K562 (cell line): ENCODE measurements around the gene TRPC4AP. TPM values are rescaled to one million over a fixed set of nuclear protein-coding genes. Genes with fewer than 3 reads are reported as not detected.
A peak's percentile ranks its signal among the peaks of the same experiment; 100 is the strongest.

Experiments used
- ATAC-seq: fragments of 200-7000 bp; cut with Tn5 transposase; 3 replicates; pipeline ENCODE4 v1.9.1; 2020; ENCODE audit warnings: moderate library complexity
- BruUV-seq: library from RNA; stranded (reverse); fragments of 400-500 nt; replicated peaks from 2 replicates; lab custom pipeline; 2021; lab: Mats Ljungman, UMichigan
- CTCF ChIA-PET: fragments of 300-600 bp; formaldehyde crosslinking; extraction: SDS; loops from one replicate; lab custom pipeline; 2021; ENCODE audit warnings: low intra/inter-chr PET ratio; lab: Yijun Ruan, JAX
- POLR2A ChIA-PET: fragments of 300-600, 350-650 bp; sonication (Branson Sonifier 250); formaldehyde crosslinking; extraction: SDS; loops from one replicate; lab custom pipeline; 2021; ENCODE audit warnings: antibody characterized with exemption, inconsistent platforms; lab: Yijun Ruan, JAX
- DNase-seq, 4 experiments: peaks; one replicate each; pipeline versions ENCODE4 v3.0.0 to v3.0.0-alpha.2; 2011 to 2018; ENCODE audit warnings: low spot score in 3 of 4, mixed read lengths in 3 of 4; ENCODE audit errors: extremely low read depth in 1 of 4
- FAIRE-seq: peaks from 2 replicates; lab custom pipeline; 2011; peaks lifted over from hg19 to GRCh38; lab: Jason Lieb, UNC
- H2AFZ ChIP-seq: 2 replicates; pipeline ENCODE4 v1.6.0; 2011; ENCODE audit warnings: low read depth, low read length, control low read depth, inconsistent platforms
- H3K27ac ChIP-seq: fragments of 200-600 bp; 3 replicates; pipeline ENCODE4 v1.8.0; 2011; ENCODE audit warnings: low read depth, mild to moderate bottlenecking, control low read depth, inconsistent platforms, low read length, moderate library complexity, mixed read lengths; ENCODE audit errors: extremely low read depth
- H3K27me3 ChIP-seq, 2 experiments: fragments of 300-600 bp in 1 of 2; 2 replicates in 1 of 2; 3 replicates in 1 of 2; pipeline versions ENCODE4 v1.6.0 to v1.8.0; 2011; ENCODE audit warnings: inconsistent platforms in 2 of 2, low read length in 2 of 2, mild to moderate bottlenecking in 1 of 2, mixed read lengths in 1 of 2, moderate library complexity in 1 of 2; ENCODE audit not compliant: control insufficient read depth in 2 of 2, insufficient read depth in 2 of 2
- H3K36me3 ChIP-seq: fragments of 300-600 bp; 3 replicates; pipeline ENCODE4 v1.8.0; 2011; ENCODE audit warnings: mild to moderate bottlenecking, low read length, inconsistent platforms; ENCODE audit not compliant: control insufficient read depth, insufficient read depth
- H3K4me1 ChIP-seq, 2 experiments: fragments of 200-600 bp in 1 of 2; replicated peaks in 1 of 2; 2 replicates in 1 of 2; 3 replicates in 1 of 2; pipeline versions ENCODE4 v1.5.1 to v1.8.0; 2011; ENCODE audit warnings: inconsistent platforms in 2 of 2, low read length in 2 of 2, mild to moderate bottlenecking in 1 of 2, mixed read lengths in 1 of 2, moderate library complexity in 1 of 2; ENCODE audit not compliant: control insufficient read depth in 2 of 2, insufficient read depth in 2 of 2
- H3K4me2 ChIP-seq: 2 replicates; pipeline ENCODE4 v1.6.1; 2011; ENCODE audit warnings: low read length, control low read depth, inconsistent platforms, mixed read lengths; ENCODE audit not compliant: insufficient read depth
- H3K4me3 ChIP-seq: fragments of 200-600 bp; sonication (generic), shearing (Covaris generic); 2 replicates; pipeline ENCODE4 v1.5.1; 2016; ENCODE audit warnings: control low read depth, inconsistent platforms
- H3K79me2 ChIP-seq: fragments of 200-600 bp; 3 replicates; pipeline ENCODE4 v1.8.0; 2011; ENCODE audit warnings: low read length, inconsistent platforms; ENCODE audit not compliant: control insufficient read depth, insufficient read depth
- H3K9ac ChIP-seq, 2 experiments: 2 replicates each; pipeline versions ENCODE4 v1.6.0 to v1.6.1; 2011; ENCODE audit warnings: low read depth in 2 of 2, low read length in 2 of 2, control low read depth in 1 of 2, inconsistent platforms in 1 of 2, mild to moderate bottlenecking in 1 of 2, mixed read lengths in 1 of 2; ENCODE audit not compliant: insufficient read depth in 1 of 2
- H3K9me1 ChIP-seq: one replicate; pipeline ENCODE4 v1.6.0; 2011; ENCODE audit warnings: inconsistent platforms, mild to moderate bottlenecking, low read length, moderate library complexity; ENCODE audit not compliant: control insufficient read depth, insufficient read depth
- H3K9me3 ChIP-seq: replicated peaks from 2 replicates; pipeline ENCODE4 v1.5.1; 2011; ENCODE audit warnings: low read depth, low read length, inconsistent platforms; ENCODE audit not compliant: control insufficient read depth, insufficient read depth
- H4K20me1 ChIP-seq: replicated peaks from 2 replicates; pipeline ENCODE4 v1.6.1; 2011; ENCODE audit warnings: low read length, inconsistent platforms, mixed read lengths; ENCODE audit not compliant: control insufficient read depth, insufficient read depth
- ARID3A ChIP-seq: IDR thresholded peaks from 2 replicates; pipeline ENCODE4 v1.6.1; 2012; ENCODE audit warnings: low read depth, low read length, improper control_type of control experiment, borderline replicate concordance
- BRCA1 ChIP-seq, 2 experiments: fragments of 450-650 bp in 1 of 2; sonication (generic) in 1 of 2; formaldehyde crosslinking in 1 of 2; IDR thresholded peaks; 2 replicates each; pipeline versions ENCODE4 v1.5.0 to v1.6.1; 2017 to 2020; ENCODE audit warnings: mild to moderate bottlenecking in 1 of 2, missing genetic modification reagents in 1 of 2
- CUX1 ChIP-seq: fragments of 200-800 bp; sonication (Bioruptor generic); IDR thresholded peaks from 2 replicates; pipeline ENCODE4 v1.6.1; 2016; ENCODE audit warnings: missing genetic modification characterization, missing compliant biosample characterization
- POLR2G ChIP-seq: fragments of 200-400 bp; formaldehyde crosslinking; IDR thresholded peaks from 2 replicates; pipeline ENCODE4 v1.6.1; 2017; ENCODE audit warnings: low read depth, mild to moderate bottlenecking, antibody characterized with exemption, low read length, moderate library complexity
- SLC30A9 ChIP-seq: fragments of 250-450 bp; sonication (Bioruptor Pico); IDR thresholded peaks from 2 replicates; pipeline ENCODE4 v1.8.0; 2022; ENCODE audit warnings: mild to moderate bottlenecking, moderate library complexity
- ZNF274 ChIP-seq: IDR thresholded peaks from 2 replicates; pipeline ENCODE4 v1.6.1; 2011; ENCODE audit warnings: low read depth, mild to moderate bottlenecking, low read length, moderate library complexity, borderline replicate concordance
- WGBS: fragments of 100-300 bp; shearing (Covaris generic); methylation state at CpG from one replicate; pipeline ENCODE4 v1.1.6; 2016; ENCODE audit warnings: low coverage, mixed read lengths; ENCODE audit not compliant: insufficient coverage; ENCODE audit errors: missing lambda C conversion rate; 5-methylcytosine and 5-hydroxymethylcytosine counted together
- in situ Hi-C: fragments of 300-500 bp; cut with MboI; formaldehyde crosslinking; loops from 4 replicates; pipeline ENCODE4 v1.15.0; 2018; ENCODE audit warnings: inconsistent platforms, mixed read lengths
- intact Hi-C: fragments of 100-400 bp; cut with micrococcal nuclease; formaldehyde crosslinking; loops from 2 replicates; pipeline ENCODE4 v1.14.2; 2022
- polyA plus RNA-seq, 8 experiments: library from polyadenylated mRNA; depleted of rRNA in 4 of 8; stranded (reverse) in 5 of 8; unstranded in 3 of 8; fragments of >200 nt; fragmentation: Nextera tagmentation in 2 of 8; fragmentation: Illumina TruSeq in 1 of 8; extraction: Ambion mirVana in 2 of 8; extraction: Trizol in 1 of 8; gene quantifications; 2 replicates each; pipeline versions ENCODE4 v1.2.1 to v1.2.3, GENCODE V29; 2011 to 2014; ENCODE audit warnings: inconsistent platforms in 1 of 8, missing spikeins in 1 of 8
- total RNA-seq, 7 experiments: library from RNA; depleted of rRNA in 6 of 7; stranded (reverse); fragments of >200 nt in 6 of 7; fragmentation: Illumina TruSeq in 2 of 7; extraction: Trizol in 2 of 7; gene quantifications; 2 replicates each; pipeline versions ENCODE4 v1.2.1 to v1.2.3, GENCODE V29; 2011 to 2021; ENCODE audit warnings: low replicate concordance in 1 of 7

Gene TRPC4AP
- total and polyA plus RNA-seq, 9 of the 15 experiments (the other 6 are each of a cell fraction or from before 2014, with no cell fraction given): 2.3 to 70.3 (median 33.3) TPM

GRCh38 chr20:34989670-34990069 is 102.9 kb downstream of the TRPC4AP start:
- no peak for FAIRE-seq
- 75% methylated on average over 14 of the region's 14 CpGs for WGBS
- CTCF ChIA-PET: interaction anchor here (1.1 kb wide), 1 partner anchor 116 kb away, joined by 3 read pairs; no protein-coding TSS in a partner anchor
- no peaks in the 10 kb centered on the region for H3K79me2 ChIP-seq
- H3K27me3 ChIP-seq: no peaks in the 10 kb centered on the region
- peaks cover 4% of the 10 kb centered on the region; the same call in 1 of the 2 replicates for H4K20me1 ChIP-seq
- H3K9me3 ChIP-seq: no peaks in the 10 kb centered on the region
- H3K36me3 ChIP-seq: peaks cover 4% of the 10 kb centered on the region; the same call in 2 of the 3 replicates
- no peaks in the 10 kb centered on the region for H3K9me1 ChIP-seq
- POLR2A ChIA-PET: interaction anchor here (1.4 to 3.6 kb wide), 2 partner anchors 8 to 11 kb away, joined by 3 to 17 read pairs; no protein-coding TSS in a partner anchor
- TF ChIP-seq POLR2G (peak; percentile 66), CUX1 (CRISPR knock-in tag) (no peak), SLC30A9 (CRISPR knock-in tag) (no peak), ARID3A (no peak), BRCA1 (IDR thresholded peaks at IDR 0.05) (no peak), BRCA1 (CRISPR knock-in tag; IDR thresholded peaks at IDR 0.05) (no peak), ZNF274 (no peak)
- DNase-seq: no peak
- intact Hi-C loops (no loop called here), in situ Hi-C loops (no loop called here)
- H2AFZ ChIP-seq: no peak overlapping the region
- no TSS peak for BruUV-seq
- no peak overlapping the region for H3K27ac ChIP-seq
- no peak for ATAC-seq
- H3K4me3 ChIP-seq: no peak overlapping the region
- H3K4me2 ChIP-seq: no peak overlapping the region
- H3K9ac ChIP-seq: 0 out of 4 replicates have a peak overlapping the region, but pooled peaks of 1 of the 2 experiments have one; percentile 26
- peaks cover 0 to 37% of the 10 kb centered on the region in 2 experiments; a peak in 3 of 5 replicates for H3K4me1 ChIP-seq
